Measurements from ENCODE around the gene PFDN6. TPM values are rescaled to one million over a fixed set of nuclear protein-coding genes. Genes with fewer than 3 reads are reported as not detected.

The PFDN6 gene
- 99.4 to 123 TPM (median 103 TPM) in 5 replicates for total RNA-seq (2022; extraction: Qiagen RNA extraction; ENCODE audit: low read depth)

GRCh38 chr6:33288921-33289783 lies at the start of gene PFDN6, which contains the start of gene WDR46:
Gene PFDN6 (plus strand): TSS chr6:33289601. CDS start chr6:33289857, 256 bp downstream.
Gene WDR46 (minus strand): TSS chr6:33289239. CDS start chr6:33289170, 69 bp downstream.

GRCh38 chr6:33271468-33272274 lies 17.7 kb upstream of the PFDN6 start, which contains the start of the genes RPS18 and VPS52:
Gene RPS18 (plus strand): TSS chr6:33272075. CDS start chr6:33272120, 45 bp downstream.
Gene VPS52 (minus strand): TSS chr6:33271876. CDS start chr6:33271675, 201 bp downstream.

GRCh38 chr6:33276864-33277662 lies 12.3 kb upstream of the PFDN6 start, which contains the start of gene B3GALT4:
Gene B3GALT4 (plus strand): TSS chr6:33277123. CDS start chr6:33277420, 297 bp downstream.

GRCh38 chr6:33298773-33299236 lies 9.4 kb downstream of the PFDN6 start, which contains the start of gene RGL2:
Gene RGL2 (minus strand): TSS chr6:33298942. CDS start chr6:33298610, 332 bp downstream.

GRCh38 chr6:33313709-33314514 lies 24.5 kb downstream of the PFDN6 start, which contains the start of gene TAPBP:
Gene TAPBP (minus strand): TSS chr6:33314078. CDS start chr6:33314041, 37 bp downstream.

GRCh38 chr6:33317669-33318425 lies 28.4 kb downstream of the PFDN6 start, which contains the start of gene ZBTB22:
Gene ZBTB22 (minus strand): TSS chr6:33317744. CDS start chr6:33316916, 828 bp downstream.

Other genes starting within 250 kb of the PFDN6 start
- gene HLA-DPA1, start 216.0 kb upstream of the PFDN6 start, total RNA-seq (2022; extraction: Qiagen RNA extraction; ENCODE audit: low read depth) = not detected in 5 replicates
- gene HLA-DPB1, start 213.6 kb upstream of the PFDN6 start, total RNA-seq (2022; extraction: Qiagen RNA extraction; ENCODE audit: low read depth) = not detected in 5 replicates
- gene COL11A2, start 97.1 kb upstream of the PFDN6 start, total RNA-seq (2022; extraction: Qiagen RNA extraction; ENCODE audit: low read depth) = 0.45 to 0.93 TPM (median 0.71 TPM) in 5 replicates
- gene RXRB, start 88.9 kb upstream of the PFDN6 start, total RNA-seq (2022; extraction: Qiagen RNA extraction; ENCODE audit: low read depth) = 14.0 to 20.0 TPM (median 19.7 TPM) in 5 replicates
- 103 to 113 TPM (median 109 TPM) in 5 replicates for gene SLC39A7, start 88.7 kb upstream of the PFDN6 start, total RNA-seq (2022; extraction: Qiagen RNA extraction; ENCODE audit: low read depth)
- 12.3 to 16.6 TPM (median 15.5 TPM) in 5 replicates for gene HSD17B8, start 84.9 kb upstream of the PFDN6 start, total RNA-seq (2022; extraction: Qiagen RNA extraction; ENCODE audit: low read depth)
- 19.3 to 26.3 TPM (median 23.1 TPM) in 5 replicates for gene RING1, start 81.1 kb upstream of the PFDN6 start, total RNA-seq (2022; extraction: Qiagen RNA extraction; ENCODE audit: low read depth)
- 15.1 to 17.6 TPM (median 15.5 TPM) in 5 replicates for gene VPS52, start 17.7 kb upstream of the PFDN6 start, total RNA-seq (2022; extraction: Qiagen RNA extraction; ENCODE audit: low read depth)
- 2,539 to 2,848 TPM (median 2,622 TPM) in 5 replicates for gene RPS18, start 17.5 kb upstream of the PFDN6 start, total RNA-seq (2022; extraction: Qiagen RNA extraction; ENCODE audit: low read depth)
- 0.38 to 0.91 TPM (median 0.81 TPM) in 5 replicates for gene B3GALT4, start 12.5 kb upstream of the PFDN6 start, total RNA-seq (2022; extraction: Qiagen RNA extraction; ENCODE audit: low read depth)
- 50.1 to 58.6 TPM (median 53.8 TPM) in 5 replicates for gene WDR46, start 362 bp upstream of the PFDN6 start, total RNA-seq (2022; extraction: Qiagen RNA extraction; ENCODE audit: low read depth)
- 10.8 to 16.6 TPM (median 13.9 TPM) in 5 replicates for gene RGL2, start 9.3 kb downstream of the PFDN6 start, total RNA-seq (2022; extraction: Qiagen RNA extraction; ENCODE audit: low read depth)
- 35.4 to 40.0 TPM (median 38.7 TPM) in 5 replicates for gene TAPBP, start 24.5 kb downstream of the PFDN6 start, total RNA-seq (2022; extraction: Qiagen RNA extraction; ENCODE audit: low read depth)
- 2.5 to 3.6 TPM (median 3.2 TPM) in 5 replicates for gene ZBTB22, start 28.1 kb downstream of the PFDN6 start, total RNA-seq (2022; extraction: Qiagen RNA extraction; ENCODE audit: low read depth)
- 35.4 to 36.9 TPM (median 35.9 TPM) in 5 replicates for gene DAXX, start 33.4 kb downstream of the PFDN6 start, total RNA-seq (2022; extraction: Qiagen RNA extraction; ENCODE audit: low read depth)
- gene KIFC1, start 102.2 kb downstream of the PFDN6 start, total RNA-seq (2022; extraction: Qiagen RNA extraction; ENCODE audit: low read depth) = 37.6 to 44.2 TPM (median 39.0 TPM) in 5 replicates
- gene PHF1, start 121.4 kb downstream of the PFDN6 start, total RNA-seq (2022; extraction: Qiagen RNA extraction; ENCODE audit: low read depth) = 12.5 to 19.8 TPM (median 15.7 TPM) in 5 replicates
- gene CUTA, start 128.5 kb downstream of the PFDN6 start, total RNA-seq (2022; extraction: Qiagen RNA extraction; ENCODE audit: low read depth) = 180 to 224 TPM (median 198 TPM) in 5 replicates
- gene SYNGAP1, start 130.5 kb downstream of the PFDN6 start, total RNA-seq (2022; extraction: Qiagen RNA extraction; ENCODE audit: low read depth) = 3.6 to 4.7 TPM (median 3.9 TPM) in 5 replicates
- gene ZBTB9, start 165.0 kb downstream of the PFDN6 start, total RNA-seq (2022; extraction: Qiagen RNA extraction; ENCODE audit: low read depth) = 9.9 to 12.4 TPM (median 11.5 TPM) in 5 replicates

Data from A549 treated with GW870086 at 1 μM for 4 hours (cell line).